A549 (cell line): Measurements from ENCODE around the gene SDC1.

ENCODE experiments used
- CTCF ChIP-seq: fragments of >200 bp; sonication (Bioruptor Twin); formaldehyde crosslinking; IDR thresholded peaks from 3 replicates; pipeline ENCODE4 v1.5.1; 2016
- EP300 ChIP-seq, 2 experiments: fragments of >200 bp; sonication (Bioruptor Twin); formaldehyde crosslinking; IDR thresholded peaks; 2 replicates in 1 of 2; 3 replicates in 1 of 2; pipeline ENCODE4 v1.6.1; 2016 to 2017
- FOSL2 ChIP-seq, 2 experiments: fragments of 450-650 bp in 1 of 2; fragments of >200 bp in 1 of 2; sonication (Bioruptor Twin) in 1 of 2; formaldehyde crosslinking; IDR thresholded peaks; 2 replicates each; pipeline versions ENCODE4 v1.5.0 to v1.6.1; 2016 to 2020; ENCODE audit warnings: mild to moderate bottlenecking in 1 of 2, moderate library complexity in 1 of 2
- HDAC2 ChIP-seq: fragments of 200-600 bp; sonication (generic); IDR thresholded peaks from 2 replicates; pipeline ENCODE4 v1.6.1; 2016
- MAFK ChIP-seq: fragments of 450-650 bp; IDR thresholded peaks from 2 replicates; pipeline ENCODE4 v1.6.1; 2014; ENCODE audit not compliant: partially characterized antibody
- PHF8 ChIP-seq: fragments of 200-600 bp; sonication (generic); IDR thresholded peaks from 2 replicates; pipeline ENCODE4 v1.6.1; 2016; ENCODE audit warnings: low read depth, mild to moderate bottlenecking, antibody characterized with exemption, moderate library complexity, borderline replicate concordance
- POLR2A ChIP-seq: IDR thresholded peaks from 2 replicates; pipeline ENCODE4 v1.6.1; 2012; ENCODE audit warnings: mild to moderate bottlenecking, low read length
- RCOR1 ChIP-seq: fragments of 150-350 bp; IDR thresholded peaks from 2 replicates; pipeline ENCODE4 v1.6.1; 2014; ENCODE audit warnings: antibody characterized with exemption, low read length, low read depth
- USF2 ChIP-seq: fragments of 450-650 bp; IDR thresholded peaks from 2 replicates; pipeline ENCODE4 v1.6.1; 2014; ENCODE audit warnings: antibody characterized with exemption
- TF ChIP-seq, protein P1 (sequence below): IDR thresholded peaks from 2 replicates; pipeline ENCODE4 v1.6.1; 2012

- TF ChIP-seq CTCF (no peak), POLR2A (no peak), PHF8 (no peak), RCOR1 (no peak), EP300 (IDR thresholded peaks at IDR 0.05) (no peak), USF2 (no peak), MAFK (no peak), FOSL2 (IDR thresholded peaks at IDR 0.05) (no peak), FOSL2 (CRISPR knock-in tag; IDR thresholded peaks at IDR 0.05) (no peak), HDAC2 (no peak)
- TF ChIP-seq, protein P1, sequence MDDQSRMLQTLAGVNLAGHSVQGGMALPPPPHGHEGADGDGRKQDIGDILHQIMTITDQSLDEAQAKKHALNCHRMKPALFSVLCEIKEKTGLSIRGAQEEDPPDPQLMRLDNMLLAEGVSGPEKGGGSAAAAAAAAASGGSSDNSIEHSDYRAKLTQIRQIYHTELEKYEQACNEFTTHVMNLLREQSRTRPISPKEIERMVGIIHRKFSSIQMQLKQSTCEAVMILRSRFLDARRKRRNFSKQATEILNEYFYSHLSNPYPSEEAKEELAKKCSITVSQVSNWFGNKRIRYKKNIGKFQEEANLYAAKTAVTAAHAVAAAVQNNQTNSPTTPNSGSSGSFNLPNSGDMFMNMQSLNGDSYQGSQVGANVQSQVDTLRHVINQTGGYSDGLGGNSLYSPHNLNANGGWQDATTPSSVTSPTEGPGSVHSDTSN: no peak
These were observed 8.6 kb downstream of the SDC1 start for GRCh38 chr2:20216130-20217025.
